ENCODE data around the gene ADAMTS16.

Gene ADAMTS16

GRCh38 chr5:5335700-5336264 is 195.7 kb downstream of the ADAMTS16 start:
- no peaks in the 10 kb centered on the region for H3K4me1 Mint-ChIP-seq
- no peak for ATAC-seq
- H3K36me3 Mint-ChIP-seq = no peaks in the 10 kb centered on the region
- no peak overlapping the region for H3K4me3 Mint-ChIP-seq
- no peaks in the 10 kb centered on the region for H3K27me3 Mint-ChIP-seq
- peaks cover 2% of the 10 kb centered on the region for H3K9me3 Mint-ChIP-seq
- no peak overlapping the region for H3K27ac Mint-ChIP-seq

GRCh38 chr5:5339257-5339656 is 199.1 kb downstream of the ADAMTS16 start:
- H3K36me3 Mint-ChIP-seq = no peaks in the 10 kb centered on the region
- H3K27me3 Mint-ChIP-seq = peaks cover 7% of the 10 kb centered on the region
- ATAC-seq = no peak
- H3K27ac Mint-ChIP-seq = no peak overlapping the region
- H3K4me1 Mint-ChIP-seq = no peaks in the 10 kb centered on the region
- H3K9me3 Mint-ChIP-seq = peaks cover 2% of the 10 kb centered on the region
- no peak overlapping the region for H3K4me3 Mint-ChIP-seq

GRCh38 chr5:5340206-5340729 is 200.1 kb downstream of the ADAMTS16 start:
- no peak for ATAC-seq
- peaks cover 2% of the 10 kb centered on the region for H3K9me3 Mint-ChIP-seq
- no peaks in the 10 kb centered on the region for H3K4me1 Mint-ChIP-seq
- peaks cover 11% of the 10 kb centered on the region for H3K27me3 Mint-ChIP-seq
- H3K36me3 Mint-ChIP-seq = no peaks in the 10 kb centered on the region
- no peak overlapping the region for H3K27ac Mint-ChIP-seq
- H3K4me3 Mint-ChIP-seq = no peak overlapping the region

- no peaks in the 10 kb centered on the region for H3K36me3 Mint-ChIP-seq
- H3K4me3 Mint-ChIP-seq = no peak overlapping the region
- no peak for ATAC-seq
- H3K4me1 Mint-ChIP-seq = no peaks in the 10 kb centered on the region
- no peaks in the 10 kb centered on the region for H3K9me3 Mint-ChIP-seq
- H3K27ac Mint-ChIP-seq = no peak overlapping the region
- peaks cover 15% of the 10 kb centered on the region for H3K27me3 Mint-ChIP-seq
Observed at GRCh38 chr5:5341531-5342292, 201.6 kb downstream of the ADAMTS16 start.

- Mint-ChIP-seq H3K27me3 (peaks cover 25% of the 10 kb centered on the region), H3K36me3 (no peaks in the 10 kb centered on the region), H3K4me1 (peaks cover under 1% of the 10 kb centered on the region), H3K9me3 (no peaks in the 10 kb centered on the region), H3K27ac (no peak overlapping the region), H3K4me3 (no peak overlapping the region)
- ATAC-seq = no peak
Observed at GRCh38 chr5:5342784-5343183, 202.7 kb downstream of the ADAMTS16 start.

- Mint-ChIP-seq H3K9me3 (no peaks in the 10 kb centered on the region), H3K27me3 (peaks cover 29% of the 10 kb centered on the region), H3K36me3 (no peaks in the 10 kb centered on the region), H3K4me1 (peaks cover 7% of the 10 kb centered on the region), H3K4me3 (no peak overlapping the region), H3K27ac (no peak overlapping the region)
- ATAC-seq = no peak
Observed at GRCh38 chr5:5343568-5343967, 203.4 kb downstream of the ADAMTS16 start.

- H3K27ac Mint-ChIP-seq = no peak overlapping the region
- H3K4me3 Mint-ChIP-seq = no peak overlapping the region
- no peaks in the 10 kb centered on the region for H3K36me3 Mint-ChIP-seq
- peaks cover 7% of the 10 kb centered on the region for H3K4me1 Mint-ChIP-seq
- ATAC-seq = no peak
- H3K27me3 Mint-ChIP-seq = peaks cover 31% of the 10 kb centered on the region
- H3K9me3 Mint-ChIP-seq = no peaks in the 10 kb centered on the region
Observed at GRCh38 chr5:5344051-5344571, 204.0 kb downstream of the ADAMTS16 start.

GRCh38 chr5:5344606-5345005 is 204.5 kb downstream of the ADAMTS16 start:
- peaks cover 7% of the 10 kb centered on the region for H3K4me1 Mint-ChIP-seq
- ATAC-seq = no peak
- no peaks in the 10 kb centered on the region for H3K9me3 Mint-ChIP-seq
- no peak overlapping the region for H3K4me3 Mint-ChIP-seq
- no peaks in the 10 kb centered on the region for H3K36me3 Mint-ChIP-seq
- H3K27me3 Mint-ChIP-seq = peaks cover 36% of the 10 kb centered on the region
- H3K27ac Mint-ChIP-seq = no peak overlapping the region

- Mint-ChIP-seq H3K36me3 (no peaks in the 10 kb centered on the region), H3K9me3 (no peaks in the 10 kb centered on the region), H3K27ac (no peak overlapping the region), H3K4me3 (no peak overlapping the region), H3K4me1 (peaks cover 7% of the 10 kb centered on the region), H3K27me3 (peaks cover 39% of the 10 kb centered on the region)
- no peak for ATAC-seq
Observed at GRCh38 chr5:5347442-5347841, 207.3 kb downstream of the ADAMTS16 start.

- ATAC-seq = no peak
- Mint-ChIP-seq H3K4me1 (peaks cover 7% of the 10 kb centered on the region), H3K4me3 (no peak overlapping the region), H3K9me3 (peaks cover 3% of the 10 kb centered on the region), H3K36me3 (no peaks in the 10 kb centered on the region), H3K27me3 (peaks cover 39% of the 10 kb centered on the region), H3K27ac (no peak overlapping the region)
Observed at GRCh38 chr5:5348135-5348534, 208.0 kb downstream of the ADAMTS16 start.

- no peak for ATAC-seq
- Mint-ChIP-seq H3K4me1 (peaks cover 7% of the 10 kb centered on the region), H3K9me3 (peaks cover 3% of the 10 kb centered on the region), H3K27me3 (peaks cover 39% of the 10 kb centered on the region), H3K4me3 (no peak overlapping the region), H3K36me3 (no peaks in the 10 kb centered on the region), H3K27ac (no peak overlapping the region)
Observed at GRCh38 chr5:5348576-5348975, 208.4 kb downstream of the ADAMTS16 start.

- no peak overlapping the region for H3K4me3 Mint-ChIP-seq
- ATAC-seq = no peak
- H3K9me3 Mint-ChIP-seq = peaks cover 3% of the 10 kb centered on the region
- peaks cover 27% of the 10 kb centered on the region for H3K27me3 Mint-ChIP-seq
- peaks cover 7% of the 10 kb centered on the region for H3K4me1 Mint-ChIP-seq
- no peak overlapping the region for H3K27ac Mint-ChIP-seq
- H3K36me3 Mint-ChIP-seq = no peaks in the 10 kb centered on the region
Observed at GRCh38 chr5:5350101-5350500, 210.0 kb downstream of the ADAMTS16 start.

GRCh38 chr5:5351288-5351979 is 211.3 kb downstream of the ADAMTS16 start:
- Mint-ChIP-seq H3K4me1 (peaks cover 7% of the 10 kb centered on the region), H3K4me3 (no peak overlapping the region), H3K27me3 (peaks cover 27% of the 10 kb centered on the region), H3K27ac (no peak overlapping the region), H3K36me3 (no peaks in the 10 kb centered on the region), H3K9me3 (peaks cover 3% of the 10 kb centered on the region)
- no peak for ATAC-seq

- Mint-ChIP-seq H3K4me3 (no peak overlapping the region), H3K27me3 (peaks cover 15% of the 10 kb centered on the region), H3K9me3 (peaks cover 3% of the 10 kb centered on the region), H3K36me3 (no peaks in the 10 kb centered on the region), H3K4me1 (peaks cover 7% of the 10 kb centered on the region), H3K27ac (no peak overlapping the region)
- ATAC-seq = no peak
Observed at GRCh38 chr5:5352675-5353074, 212.5 kb downstream of the ADAMTS16 start.

GRCh38 chr5:5353681-5354080 is 213.6 kb downstream of the ADAMTS16 start:
- H3K36me3 Mint-ChIP-seq = no peaks in the 10 kb centered on the region
- H3K27me3 Mint-ChIP-seq = peaks cover 9% of the 10 kb centered on the region
- H3K9me3 Mint-ChIP-seq = peaks cover 3% of the 10 kb centered on the region
- H3K4me1 Mint-ChIP-seq = no peaks in the 10 kb centered on the region
- no peak overlapping the region for H3K27ac Mint-ChIP-seq
- ATAC-seq = no peak
- no peak overlapping the region for H3K4me3 Mint-ChIP-seq
